NCI-H2227 (cell line): ENCODE data around the gene CCDC183.
"Not testable (repeated sequence)": the region's sequence is repeated elsewhere in the genome, so short reads cannot be mapped to it uniquely, and the experiment has no call there.

Experiments used
- DNase-seq: peaks from one replicate; lab custom pipeline; 2025; ENCODE audit not compliant: unreplicated experiment; lab: John Stamatoyannopoulos, UW

CCDC183 gene

GRCh38 chr9:136799079-136799853, 3.1 kb downstream of the CCDC183 start:
- DNase-seq: peak; percentile 29

- peak; percentile 88 for DNase-seq
Observed at GRCh38 chr9:136799854-136800657, 3.9 kb downstream of the CCDC183 start.

GRCh38 chr9:136802321-136802720, 6.2 kb downstream of the CCDC183 start:
- DNase-seq: no peak

- not testable (repeated sequence) for DNase-seq
Observed at GRCh38 chr9:136803009-136803550, 6.9 kb downstream of the CCDC183 start.

- DNase-seq: no peak
Observed at GRCh38 chr9:136803551-136804508, 7.7 kb downstream of the CCDC183 start.

GRCh38 chr9:136804509-136805206, 8.5 kb downstream of the CCDC183 start:
- no peak for DNase-seq

- DNase-seq: no peak
Observed at GRCh38 chr9:136805207-136805740, 9.1 kb downstream of the CCDC183 start.

- DNase-seq: no peak
Observed at GRCh38 chr9:136806067-136806466, 9.9 kb downstream of the CCDC183 start.

- no peak for DNase-seq
Observed at GRCh38 chr9:136806631-136807201, 10.6 kb downstream of the CCDC183 start.

- peak; percentile 79 for DNase-seq
Observed at GRCh38 chr9:136807281-136808074, 11.3 kb downstream of the CCDC183 start, which contains the start of gene RABL6. Gene RABL6, plus strand, starts transcription at chr9:136807948. Its CDS starts 249 bp downstream, at chr9:136808197.

- no peak for DNase-seq
Observed at GRCh38 chr9:136808075-136808805, 12.1 kb downstream of the CCDC183 start.

GRCh38 chr9:136808806-136809158, 12.6 kb downstream of the CCDC183 start:
- peak; percentile 32 for DNase-seq

- DNase-seq: no peak
Observed at GRCh38 chr9:136814725-136815421, 18.7 kb downstream of the CCDC183 start.

- DNase-seq: no peak
Observed at GRCh38 chr9:136815422-136815782, 19.3 kb downstream of the CCDC183 start.

- no peak for DNase-seq
Observed at GRCh38 chr9:136820971-136821825, 25.1 kb downstream of the CCDC183 start.

- DNase-seq: no peak
Observed at GRCh38 chr9:136821826-136822544, 25.8 kb downstream of the CCDC183 start.
